Loucy (cell line): ENCODE data around the gene NDRG3.

Experiments used
- H2AFZ ChIP-seq: fragments of 200-600 bp; sonication (generic); 2 replicates; pipeline ENCODE4 v1.6.0; 2016; ENCODE audit warnings: antibody characterized with exemption, mild to moderate bottlenecking, low read length, moderate library complexity
- H3F3A ChIP-seq: fragments of 200-600 bp; 2 replicates; pipeline ENCODE4 v1.6.0; 2016; ENCODE audit warnings: antibody characterized with exemption, low read depth, mild to moderate bottlenecking
- H3K27me3 ChIP-seq: fragments of 200-600 bp; sonication (generic); 2 replicates; pipeline ENCODE4 v1.6.1; 2014; ENCODE audit warnings: low read length, mild to moderate bottlenecking; ENCODE audit not compliant: insufficient read depth, poor library complexity, severe bottlenecking
- H3K36me3 ChIP-seq: fragments of 200-600 bp; sonication (generic); 2 replicates; pipeline ENCODE4 v1.6.1; 2016; ENCODE audit warnings: low read length; ENCODE audit not compliant: insufficient read depth
- H3K4me1 ChIP-seq: fragments of 200-600 bp; sonication (generic); 2 replicates; pipeline ENCODE4 v1.5.1; 2014; ENCODE audit warnings: low read length, mild to moderate bottlenecking; ENCODE audit not compliant: insufficient read depth, poor library complexity, severe bottlenecking
- H3K4me2 ChIP-seq: fragments of 200-600 bp; sonication (generic); 2 replicates; pipeline ENCODE4 v1.6.0; 2014; ENCODE audit warnings: antibody characterized with exemption, low read length, low read depth, mild to moderate bottlenecking; ENCODE audit not compliant: poor library complexity, severe bottlenecking
- H3K4me3 ChIP-seq: fragments of 200-600 bp; sonication (generic); 2 replicates; pipeline ENCODE4 v1.5.1; 2014; ENCODE audit warnings: low read length, mild to moderate bottlenecking, mixed read lengths; ENCODE audit not compliant: poor library complexity, severe bottlenecking
- H3K79me2 ChIP-seq: fragments of 200-600 bp; sonication (generic); 2 replicates; pipeline ENCODE4 v1.6.1; 2014; ENCODE audit warnings: low read length; ENCODE audit not compliant: insufficient read depth
- H3K9ac ChIP-seq: fragments of 200-600 bp; sonication (generic); 2 replicates; pipeline ENCODE4 v1.6.0; 2014; ENCODE audit warnings: mild to moderate bottlenecking, low read depth, low read length, moderate library complexity; ENCODE audit not compliant: poor library complexity, severe bottlenecking
- H3K9me2 ChIP-seq: fragments of 200-600 bp; sonication (generic); replicated peaks from 2 replicates; pipeline ENCODE4 v1.6.1; 2016; ENCODE audit warnings: low read depth, low read length, mixed read lengths
- H3K9me3 ChIP-seq: fragments of 200-600 bp; sonication (generic); 2 replicates; pipeline ENCODE4 v1.6.1; 2014; ENCODE audit warnings: mild to moderate bottlenecking, antibody characterized with exemption, low read length, low read depth; ENCODE audit not compliant: insufficient read depth
- H4K20me1 ChIP-seq: fragments of 200-600 bp; sonication (generic); 2 replicates; pipeline ENCODE4 v1.6.0; 2014; ENCODE audit warnings: antibody characterized with exemption, low read length, mild to moderate bottlenecking; ENCODE audit not compliant: insufficient read depth, poor library complexity, severe bottlenecking
- EZH2phosphoT487 ChIP-seq: fragments of 200-600 bp; IDR thresholded peaks from 2 replicates; pipeline ENCODE4 v1.6.1; 2018; ENCODE audit warnings: antibody characterized with exemption, mild to moderate bottlenecking, moderate library complexity, borderline replicate concordance
- TF ChIP-seq, protein P1 (sequence below): fragments of 200-600 bp; sonication (generic); conservative IDR thresholded peaks from 2 replicates; pipeline ENCODE4 v1.5.1; 2014; ENCODE audit warnings: mild to moderate bottlenecking, antibody characterized with exemption, low read length

Gene NDRG3

GRCh38 chr20:36607586-36608387 lies 138.1 kb downstream of the NDRG3 start:
- peak overlapping the region; percentile 93 for H3K4me3 ChIP-seq
- H4K20me1 ChIP-seq, result peaks cover 32% of the 10 kb centered on the region
- H3K4me2 ChIP-seq, result peak overlapping the region; percentile 85
- H3F3A ChIP-seq, result no peaks in the 10 kb centered on the region
- peaks cover 38% of the 10 kb centered on the region for H3K36me3 ChIP-seq
- no peaks in the 10 kb centered on the region for H3K9me3 ChIP-seq
- TF ChIP-seq EZH2phosphoT487, result no peak
- TF ChIP-seq, protein P1, sequence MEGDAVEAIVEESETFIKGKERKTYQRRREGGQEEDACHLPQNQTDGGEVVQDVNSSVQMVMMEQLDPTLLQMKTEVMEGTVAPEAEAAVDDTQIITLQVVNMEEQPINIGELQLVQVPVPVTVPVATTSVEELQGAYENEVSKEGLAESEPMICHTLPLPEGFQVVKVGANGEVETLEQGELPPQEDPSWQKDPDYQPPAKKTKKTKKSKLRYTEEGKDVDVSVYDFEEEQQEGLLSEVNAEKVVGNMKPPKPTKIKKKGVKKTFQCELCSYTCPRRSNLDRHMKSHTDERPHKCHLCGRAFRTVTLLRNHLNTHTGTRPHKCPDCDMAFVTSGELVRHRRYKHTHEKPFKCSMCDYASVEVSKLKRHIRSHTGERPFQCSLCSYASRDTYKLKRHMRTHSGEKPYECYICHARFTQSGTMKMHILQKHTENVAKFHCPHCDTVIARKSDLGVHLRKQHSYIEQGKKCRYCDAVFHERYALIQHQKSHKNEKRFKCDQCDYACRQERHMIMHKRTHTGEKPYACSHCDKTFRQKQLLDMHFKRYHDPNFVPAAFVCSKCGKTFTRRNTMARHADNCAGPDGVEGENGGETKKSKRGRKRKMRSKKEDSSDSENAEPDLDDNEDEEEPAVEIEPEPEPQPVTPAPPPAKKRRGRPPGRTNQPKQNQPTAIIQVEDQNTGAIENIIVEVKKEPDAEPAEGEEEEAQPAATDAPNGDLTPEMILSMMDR, result no peak
- no peaks in the 10 kb centered on the region for H3K9me2 ChIP-seq
- H3K9ac ChIP-seq, result peak overlapping the region; percentile 91
- no peaks in the 10 kb centered on the region for H3K27me3 ChIP-seq
- H2AFZ ChIP-seq, result no peak overlapping the region
- peaks cover 20% of the 10 kb centered on the region for H3K4me1 ChIP-seq
- H3K79me2 ChIP-seq, result peaks cover 34% of the 10 kb centered on the region

- Histone ChIP-seq H3K4me1 (peaks cover 20% of the 10 kb centered on the region), H3K9me3 (no peaks in the 10 kb centered on the region), H3K36me3 (peaks cover 26% of the 10 kb centered on the region), H3K79me2 (peaks cover 34% of the 10 kb centered on the region), H3F3A (no peaks in the 10 kb centered on the region), H4K20me1 (peaks cover 24% of the 10 kb centered on the region), H3K9ac (peak overlapping the region; percentile 91), H3K9me2 (no peaks in the 10 kb centered on the region), H2AFZ (peak overlapping the region; percentile 63; the same call in 1 of the 2 replicates), H3K4me2 (peak overlapping the region; percentile 85), H3K27me3 (no peaks in the 10 kb centered on the region), H3K4me3 (peak overlapping the region; percentile 93)
- no peak for TF ChIP-seq EZH2phosphoT487
- TF ChIP-seq, protein P1, result no peak
Observed at GRCh38 chr20:36606158-36607066, 139.5 kb downstream of the NDRG3 start.

- Histone ChIP-seq H3K79me2 (peaks cover 34% of the 10 kb centered on the region), H3K4me2 (peak within 1 kb of the TSS; percentile 89), H3K27me3 (no peaks in the 10 kb centered on the region), H3K9me3 (no peaks in the 10 kb centered on the region), H4K20me1 (peaks cover 24% of the 10 kb centered on the region), H3K4me1 (peaks cover 20% of the 10 kb centered on the region), H2AFZ (peak within 1 kb of the TSS; percentile 87), H3K4me3 (peak within 1 kb of the TSS; percentile 93), H3K36me3 (peaks cover 19% of the 10 kb centered on the region), H3F3A (no peaks in the 10 kb centered on the region), H3K9me2 (no peaks in the 10 kb centered on the region), H3K9ac (peak within 1 kb of the TSS; percentile 91)
- TF ChIP-seq, protein P1, result peak; percentile 77
- no peak for TF ChIP-seq EZH2phosphoT487
Observed at GRCh38 chr20:36605399-36606157, 140.3 kb downstream of the NDRG3 start, which contains the start of gene RAB5IF. RAB5IF (plus strand) TSS chr20:36605779; CDS start chr20:36605952, 173 bp downstream.
